Suprapubic skin (tissue), 4 donors: Measurements from ENCODE around the gene RNF39. TPM values are rescaled to one million over a fixed set of nuclear protein-coding genes. Genes with fewer than 3 reads are reported as not detected.
A peak's percentile ranks its signal among the peaks of the same experiment; 100 is the strongest.

Source experiments
- DNase-seq, 2 donors: peaks; one replicate each; pipeline ENCODE4 v3.0.0-alpha.2; 2019; ENCODE audit warnings: low spot score in 2 of 2
- H3K27ac ChIP-seq: fragments of 200-600 bp; sonication (generic); one replicate; pipeline ENCODE4 v1.5.1; 2019
- H3K27me3 ChIP-seq: fragments of 200-600 bp; sonication (generic); one replicate; pipeline ENCODE4 v1.5.1; 2019
- H3K36me3 ChIP-seq: fragments of 200-600 bp; sonication (generic); one replicate; pipeline ENCODE4 v1.5.1; 2019
- H3K4me1 ChIP-seq: fragments of 200-600 bp; sonication (generic); one replicate; pipeline ENCODE4 v1.5.1; 2019
- H3K4me3 ChIP-seq: fragments of 200-600 bp; sonication (generic); one replicate; pipeline ENCODE4 v1.5.1; 2019; ENCODE audit warnings: mild to moderate bottlenecking
- H3K9me3 ChIP-seq: fragments of 200-600 bp; sonication (generic); one replicate; pipeline ENCODE4 v1.5.1; 2019
- EP300 ChIP-seq: sonication (generic); formaldehyde crosslinking; IDR thresholded peaks from one replicate; pipeline ENCODE4 v1.6.1; 2017; ENCODE audit warnings: antibody characterized with exemption
- POLR2A ChIP-seq, 2 donors: fragments of 450-650 bp; IDR thresholded peaks; one replicate each; pipeline ENCODE4 v1.6.1; 2017; ENCODE audit warnings: antibody characterized with exemption in 2 of 2, mild to moderate bottlenecking in 2 of 2, moderate library complexity in 2 of 2
- POLR2AphosphoS5 ChIP-seq, 3 donors: sonication (generic); formaldehyde crosslinking; IDR thresholded peaks; one replicate each; pipeline ENCODE4 v1.6.1; 2017; ENCODE audit warnings: antibody characterized with exemption in 3 of 3
- WGBS: methylation state at CpG from one replicate; pipeline ENCODE4 v1.1.5; 2018; 5-methylcytosine and 5-hydroxymethylcytosine counted together
- total RNA-seq, 4 donors: library from RNA; depleted of rRNA; stranded (reverse); fragments of >200 nt; gene quantifications; one replicate each; pipeline ENCODE4 v1.1.0, GENCODE V29; 2016
- TF ChIP-seq, protein P1 (sequence below), 2 donors: fragments of 200-600 bp in 1 of 2; fragments of 450-650 bp in 1 of 2; sonication (generic) in 1 of 2; IDR thresholded peaks; one replicate each; pipeline ENCODE4 v1.5.1; 2016 to 2019; ENCODE audit warnings: antibody characterized with exemption in 2 of 2, mild to moderate bottlenecking in 1 of 2, moderate library complexity in 1 of 2

The RNF39 gene
- total RNA-seq, 4 donors from 2014 or later = 29.1 to 73.1 (median 44.6) TPM

DNA sequence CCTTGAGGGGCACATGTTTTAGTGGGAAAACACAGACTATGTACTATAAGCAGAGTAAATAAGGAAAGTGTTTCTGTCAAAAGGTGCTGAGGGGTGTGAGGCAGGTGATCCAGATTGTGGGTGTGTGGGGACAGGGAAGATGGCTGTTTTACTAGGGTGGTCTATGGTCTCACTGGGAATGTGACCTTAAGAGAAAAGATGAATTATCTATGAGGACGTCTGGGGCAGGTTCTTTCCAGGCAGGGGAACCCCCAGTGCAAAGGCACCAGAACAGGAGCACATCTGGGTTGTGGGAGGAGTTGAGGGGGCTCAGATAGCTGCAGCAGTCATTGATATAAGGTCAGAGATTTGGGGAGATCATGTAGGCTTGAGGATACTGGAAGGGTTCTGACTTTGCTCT is 32.7 kb downstream of the RNF39 start:
- H3K9me3 ChIP-seq = no peaks in the 10 kb centered on the region
- no peak for DNase-seq
- 35% methylated on average over 1 of the region's 1 CpG for WGBS
- H3K27ac ChIP-seq = no peak overlapping the region
- no peaks in the 10 kb centered on the region for H3K4me1 ChIP-seq
- no peak overlapping the region for H3K4me3 ChIP-seq
- H3K36me3 ChIP-seq = no peaks in the 10 kb centered on the region
- no peaks in the 10 kb centered on the region for H3K27me3 ChIP-seq
- TF ChIP-seq EP300 (no peak), POLR2AphosphoS5 (IDR thresholded peaks at IDR 0.05) (no peak), POLR2A (IDR thresholded peaks at IDR 0.05) (no peak)
- TF ChIP-seq, protein P1, sequence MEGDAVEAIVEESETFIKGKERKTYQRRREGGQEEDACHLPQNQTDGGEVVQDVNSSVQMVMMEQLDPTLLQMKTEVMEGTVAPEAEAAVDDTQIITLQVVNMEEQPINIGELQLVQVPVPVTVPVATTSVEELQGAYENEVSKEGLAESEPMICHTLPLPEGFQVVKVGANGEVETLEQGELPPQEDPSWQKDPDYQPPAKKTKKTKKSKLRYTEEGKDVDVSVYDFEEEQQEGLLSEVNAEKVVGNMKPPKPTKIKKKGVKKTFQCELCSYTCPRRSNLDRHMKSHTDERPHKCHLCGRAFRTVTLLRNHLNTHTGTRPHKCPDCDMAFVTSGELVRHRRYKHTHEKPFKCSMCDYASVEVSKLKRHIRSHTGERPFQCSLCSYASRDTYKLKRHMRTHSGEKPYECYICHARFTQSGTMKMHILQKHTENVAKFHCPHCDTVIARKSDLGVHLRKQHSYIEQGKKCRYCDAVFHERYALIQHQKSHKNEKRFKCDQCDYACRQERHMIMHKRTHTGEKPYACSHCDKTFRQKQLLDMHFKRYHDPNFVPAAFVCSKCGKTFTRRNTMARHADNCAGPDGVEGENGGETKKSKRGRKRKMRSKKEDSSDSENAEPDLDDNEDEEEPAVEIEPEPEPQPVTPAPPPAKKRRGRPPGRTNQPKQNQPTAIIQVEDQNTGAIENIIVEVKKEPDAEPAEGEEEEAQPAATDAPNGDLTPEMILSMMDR (IDR thresholded peaks at IDR 0.05) = no peak

GRCh38 chr6:30042476-30042875 is 33.1 kb downstream of the RNF39 start:
- no peak overlapping the region for H3K4me3 ChIP-seq
- no peaks in the 10 kb centered on the region for H3K27me3 ChIP-seq
- no peak for DNase-seq
- no peaks in the 10 kb centered on the region for H3K9me3 ChIP-seq
- 100% methylated on average over 1 of the region's 1 CpG for WGBS
- H3K4me1 ChIP-seq = no peaks in the 10 kb centered on the region
- no peak overlapping the region for H3K27ac ChIP-seq
- no peaks in the 10 kb centered on the region for H3K36me3 ChIP-seq
- TF ChIP-seq, protein P1 (IDR thresholded peaks at IDR 0.05) = no peak
- TF ChIP-seq POLR2A (IDR thresholded peaks at IDR 0.05) (no peak), POLR2AphosphoS5 (IDR thresholded peaks at IDR 0.05) (no peak), EP300 (no peak)

DNA sequence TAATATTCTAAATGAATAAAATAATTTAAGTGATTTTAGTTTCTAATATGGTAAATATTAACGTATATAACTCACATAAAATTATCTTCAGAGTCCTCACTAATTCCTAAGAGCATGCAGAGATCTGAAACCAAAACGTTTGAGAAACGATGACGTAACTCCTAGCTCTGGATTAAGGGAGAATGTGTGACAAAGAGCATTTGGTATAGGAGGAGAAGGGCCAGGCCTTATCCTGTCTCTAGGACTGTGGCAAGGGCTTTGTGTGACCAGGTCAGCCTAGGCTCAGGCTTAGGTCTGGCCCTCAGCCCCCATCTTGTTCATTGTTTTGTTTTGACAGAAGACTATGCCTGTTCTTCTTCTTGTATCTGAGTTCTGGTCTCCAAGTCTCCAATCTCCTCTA is 33.7 kb downstream of the RNF39 start:
- Histone ChIP-seq H3K27me3 (no peaks in the 10 kb centered on the region), H3K4me1 (no peaks in the 10 kb centered on the region), H3K27ac (no peak overlapping the region), H3K9me3 (no peaks in the 10 kb centered on the region), H3K36me3 (no peaks in the 10 kb centered on the region), H3K4me3 (no peak overlapping the region)
- WGBS = 74% methylated on average over 4 of the region's 4 CpGs
- no peak for DNase-seq
- TF ChIP-seq EP300 (no peak), POLR2A (IDR thresholded peaks at IDR 0.05) (no peak), POLR2AphosphoS5 (IDR thresholded peaks at IDR 0.05) (no peak)
- TF ChIP-seq, protein P1 (IDR thresholded peaks at IDR 0.05) = no peak

DNA sequence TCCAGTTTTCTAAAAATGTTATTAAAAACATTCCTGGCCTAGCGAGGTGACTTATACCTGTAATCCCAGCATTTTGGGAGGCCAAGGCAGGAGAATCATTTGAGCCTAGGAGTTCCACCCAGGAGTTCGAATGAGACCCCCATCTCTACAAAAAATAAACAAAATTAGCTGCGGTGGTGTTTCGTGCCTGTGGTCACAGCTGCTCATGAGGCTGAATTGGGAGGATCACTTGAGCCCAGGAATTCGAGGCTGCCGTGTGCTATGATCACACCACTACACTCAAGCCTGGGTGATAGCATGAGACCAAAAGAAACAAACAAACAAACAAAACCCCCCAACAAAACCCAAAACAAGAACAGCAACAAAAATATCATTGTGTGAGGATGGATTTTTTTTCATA is 34.3 kb downstream of the RNF39 start:
- H3K9me3 ChIP-seq = no peaks in the 10 kb centered on the region
- WGBS = 92% methylated on average over 6 of the region's 6 CpGs
- no peaks in the 10 kb centered on the region for H3K36me3 ChIP-seq
- no peak overlapping the region for H3K4me3 ChIP-seq
- H3K27ac ChIP-seq = no peak overlapping the region
- no peaks in the 10 kb centered on the region for H3K27me3 ChIP-seq
- no peak for TF ChIP-seq POLR2A (IDR thresholded peaks at IDR 0.05)
- TF ChIP-seq, protein P1 (IDR thresholded peaks at IDR 0.05) = no peak
- no peak for TF ChIP-seq POLR2AphosphoS5 (IDR thresholded peaks at IDR 0.05)
- TF ChIP-seq EP300 = no peak
- no peaks in the 10 kb centered on the region for H3K4me1 ChIP-seq
- DNase-seq = no peak

DNA sequence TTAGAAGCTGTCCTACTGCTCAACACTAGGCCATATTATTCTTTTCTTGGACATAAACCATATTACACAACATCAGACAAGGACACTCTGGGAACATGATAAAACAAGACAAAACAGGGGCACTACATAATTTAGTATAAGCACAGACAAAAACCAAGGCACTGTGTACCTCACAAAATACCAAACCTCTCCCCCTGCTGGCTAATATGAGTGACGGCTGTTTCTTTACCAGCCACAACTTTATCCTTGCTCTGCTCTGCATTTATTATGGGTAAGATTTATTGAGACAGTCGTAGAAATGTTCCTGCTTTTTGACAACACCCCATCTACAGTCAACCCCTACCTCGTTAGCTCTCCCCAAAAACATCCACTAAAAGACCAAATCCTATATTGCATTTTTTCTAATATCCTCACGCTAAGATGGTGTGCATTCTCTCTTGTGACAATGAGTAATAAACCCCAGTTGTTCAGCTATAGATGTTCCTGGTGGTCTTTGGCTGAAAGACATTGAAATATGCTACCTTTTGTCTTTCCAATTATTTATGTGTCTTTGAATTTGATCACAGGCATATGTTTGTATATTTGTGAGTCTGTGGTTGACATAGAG is 38.3 kb downstream of the RNF39 start:
- Histone ChIP-seq H3K9me3 (no peaks in the 10 kb centered on the region), H3K36me3 (peaks cover 3% of the 10 kb centered on the region), H3K4me3 (no peak overlapping the region), H3K27me3 (no peaks in the 10 kb centered on the region), H3K27ac (no peak overlapping the region), H3K4me1 (no peaks in the 10 kb centered on the region)
- TF ChIP-seq, protein P1 (IDR thresholded peaks at IDR 0.05) = peak in 1 of 2 donors; percentile 31
- no peak for TF ChIP-seq EP300
- 38% methylated on average over 4 of the region's 4 CpGs for WGBS
- no peak for DNase-seq
